GM21825 (cell line): ENCODE measurements around the gene FGFR3.

Experiments used
- ATAC-seq: cut with Tn5 transposase; IDR thresholded peaks from one replicate; pipeline ENCODE4 v1.9.1; 2021; ENCODE audit warnings: mild to moderate bottlenecking, moderate library complexity; ENCODE audit not compliant: unreplicated experiment

FGFR3 gene

DNA sequence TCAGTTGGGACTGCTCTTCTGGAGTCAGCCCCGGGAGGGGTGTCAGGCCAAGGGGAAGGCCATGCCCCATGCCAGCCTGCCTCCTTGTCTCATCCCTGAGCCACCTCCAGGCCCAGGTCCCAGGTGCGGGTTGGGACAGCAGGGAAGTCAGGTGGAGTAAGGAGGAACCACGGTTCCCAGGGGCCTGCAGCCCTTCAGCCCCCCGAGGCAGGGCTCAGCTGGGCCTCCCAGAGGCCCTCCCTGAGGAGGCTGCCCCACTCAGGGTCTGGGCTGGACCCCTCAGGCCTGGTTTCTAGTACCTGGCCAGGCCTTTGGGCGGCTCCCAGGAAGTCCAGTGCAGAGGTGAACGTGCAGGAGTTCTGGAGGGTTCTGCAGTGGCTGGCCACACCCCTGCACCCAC, 23.4 kb upstream of the FGFR3 start:
- no peak for ATAC-seq

DNA sequence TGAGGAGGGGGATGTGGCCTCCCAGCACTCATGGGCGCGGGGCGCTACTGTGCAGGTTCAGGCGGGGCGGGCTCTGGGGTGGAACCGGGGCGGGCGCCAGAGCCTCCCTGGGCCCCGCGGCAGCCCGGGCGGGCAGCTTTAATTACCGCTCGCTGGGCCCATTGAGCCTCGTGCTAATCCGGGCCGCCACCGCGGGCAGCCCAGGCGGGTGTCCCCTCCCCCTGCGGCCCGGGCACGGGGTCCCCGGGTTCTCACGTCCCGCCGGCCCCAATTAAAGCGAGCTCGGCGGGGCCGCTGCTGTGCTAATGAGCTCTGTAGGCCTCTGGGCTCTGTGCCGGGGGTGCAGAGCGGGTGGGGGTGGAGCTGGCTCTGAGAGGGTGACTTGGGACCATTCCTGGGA, 22.8 kb upstream of the FGFR3 start:
- no peak for ATAC-seq

DNA sequence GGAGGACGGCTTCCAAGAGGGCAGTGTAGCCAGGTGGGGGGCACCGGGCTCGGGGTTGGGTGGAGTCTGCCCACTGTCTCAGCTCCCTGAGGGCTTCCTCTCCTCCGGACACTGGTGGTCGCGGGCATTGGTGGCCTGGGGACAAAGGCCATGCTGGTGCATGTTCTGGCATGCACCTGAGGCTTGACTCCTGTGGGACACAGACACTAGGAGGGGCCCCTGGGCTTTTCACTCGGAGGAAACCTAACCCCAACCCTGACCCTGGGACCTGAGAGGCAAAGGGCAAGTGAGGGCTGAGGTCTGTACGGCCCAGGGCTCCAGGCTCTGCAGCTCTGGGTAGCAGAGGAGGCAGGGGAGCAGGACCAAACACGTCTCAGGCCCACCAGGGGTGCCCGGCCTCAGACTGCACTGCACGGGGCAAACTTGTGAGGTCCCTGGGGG, 22.3 kb upstream of the FGFR3 start:
- ATAC-seq, result no peak

DNA sequence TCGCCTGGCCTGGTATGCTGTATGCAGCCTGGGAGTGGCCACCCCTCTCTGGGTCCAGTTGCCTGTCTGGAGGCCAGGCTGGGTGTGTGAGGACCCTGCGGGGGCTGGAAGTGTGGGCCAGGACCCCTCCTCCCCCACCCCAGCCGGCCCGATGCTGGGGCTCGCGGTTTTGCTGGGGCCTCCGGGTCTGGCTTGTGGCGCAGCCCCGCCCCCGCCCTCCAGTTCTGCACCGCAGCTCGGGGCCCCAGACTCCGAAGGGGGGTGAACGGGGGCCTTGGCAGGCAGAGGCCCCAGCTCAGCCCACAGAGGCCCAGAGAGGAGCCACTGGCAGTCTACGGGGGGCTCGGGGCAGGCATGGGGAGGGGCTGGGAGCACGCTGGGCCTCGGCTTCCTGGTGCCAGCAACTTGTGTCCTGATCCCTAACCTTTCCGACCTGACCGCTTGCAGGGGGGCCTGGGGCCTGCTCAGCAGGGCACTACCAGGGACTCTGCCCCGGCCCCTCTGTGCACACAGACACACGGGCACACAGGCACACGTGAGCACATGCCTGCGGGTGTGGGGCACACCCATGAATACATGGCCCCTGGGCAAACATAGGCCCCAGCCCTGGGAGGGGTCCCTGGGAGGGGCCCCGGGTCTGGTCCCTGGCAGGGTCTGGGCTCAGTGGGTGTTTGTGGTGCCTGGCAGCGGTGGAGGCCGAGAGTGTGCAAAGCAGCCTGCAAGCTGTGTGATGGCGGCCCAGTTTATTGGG, 21.4 kb upstream of the FGFR3 start:
- ATAC-seq, result no peak

DNA sequence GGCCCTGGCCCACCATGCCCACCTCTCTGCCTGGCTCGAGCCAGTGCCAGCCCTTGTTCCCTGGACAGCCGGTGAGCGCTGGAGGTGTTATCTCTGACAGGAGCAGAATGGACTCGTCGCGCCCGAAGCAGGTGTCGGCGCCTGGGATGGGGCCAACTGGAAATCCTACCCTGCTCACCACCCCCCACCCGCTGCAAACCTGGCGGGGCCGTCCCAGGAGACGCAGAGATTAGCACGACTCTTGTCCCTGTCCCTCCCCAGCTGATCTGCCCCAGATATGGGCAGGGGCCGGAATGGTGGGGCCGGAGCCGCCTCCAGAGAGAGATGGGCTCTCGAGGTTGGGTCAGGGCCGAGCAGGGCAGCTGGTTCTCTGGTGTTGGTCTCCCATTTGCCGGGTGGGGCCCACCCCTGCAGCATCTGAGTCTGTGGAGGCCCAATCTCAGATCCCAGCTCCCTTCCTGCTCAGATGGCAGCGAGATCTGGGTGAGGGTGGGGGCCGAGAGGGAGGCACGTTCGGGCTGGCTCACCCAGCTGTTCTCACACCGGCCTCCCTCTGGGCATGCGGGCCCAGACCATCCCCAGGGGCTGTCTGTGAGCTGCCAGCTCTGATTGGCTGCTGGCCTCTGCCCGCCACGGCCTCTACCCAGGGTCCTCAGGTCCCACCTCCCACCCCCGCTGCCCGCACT, 20.1 kb upstream of the FGFR3 start:
- ATAC-seq, result no peak

GRCh38 chr4:1773754-1774153, 19.3 kb upstream of the FGFR3 start:
- no peak for ATAC-seq

DNA sequence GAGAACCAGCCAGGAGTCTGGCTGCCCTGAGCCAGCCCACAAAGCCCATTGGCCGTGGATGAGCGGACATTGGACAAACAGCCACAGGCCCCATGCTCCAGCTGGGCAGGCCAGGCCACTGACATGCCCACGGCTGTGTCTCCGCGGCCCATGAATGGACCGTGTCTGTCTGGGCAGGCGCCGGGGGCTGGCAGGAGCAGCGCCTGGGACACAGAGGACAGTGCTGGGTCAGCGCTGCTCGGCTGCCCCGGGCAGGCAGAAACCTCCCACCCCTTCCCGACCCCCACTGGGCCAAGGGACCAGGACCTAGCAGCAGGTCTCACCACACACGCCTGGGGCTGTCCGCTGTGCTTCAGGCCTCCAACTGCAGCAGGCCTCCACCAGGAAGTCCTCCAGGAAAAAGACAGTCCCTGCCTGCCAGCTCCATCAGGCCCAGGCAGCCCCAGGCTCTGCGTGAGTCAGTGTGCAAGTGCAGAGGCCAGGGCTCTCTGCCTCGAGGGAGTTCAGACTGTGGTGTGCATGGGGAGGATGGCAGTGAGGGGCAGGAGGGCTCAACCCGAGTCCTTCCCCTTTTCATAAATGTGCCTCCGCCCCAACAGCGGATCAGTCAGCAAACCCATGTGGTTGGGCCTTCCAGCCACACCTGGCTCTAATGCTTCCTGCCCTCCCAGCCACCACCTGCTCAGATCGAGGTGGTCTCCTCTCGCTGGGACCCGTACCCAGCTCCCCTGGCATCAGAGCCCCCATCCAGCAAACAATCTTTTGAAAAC, 17.2 kb upstream of the FGFR3 start:
- no peak for ATAC-seq

GRCh38 chr4:1776521-1777161, 16.5 kb upstream of the FGFR3 start:
- no peak for ATAC-seq

- no peak for ATAC-seq
These were observed 15.1 kb upstream of the FGFR3 start for GRCh38 chr4:1777822-1778641.

GRCh38 chr4:1778642-1779392, 14.3 kb upstream of the FGFR3 start:
- no peak for ATAC-seq

GRCh38 chr4:1779588-1780382, 13.3 kb upstream of the FGFR3 start:
- ATAC-seq, result no peak

GRCh38 chr4:1780435-1780834, 12.7 kb upstream of the FGFR3 start:
- ATAC-seq, result no peak

DNA sequence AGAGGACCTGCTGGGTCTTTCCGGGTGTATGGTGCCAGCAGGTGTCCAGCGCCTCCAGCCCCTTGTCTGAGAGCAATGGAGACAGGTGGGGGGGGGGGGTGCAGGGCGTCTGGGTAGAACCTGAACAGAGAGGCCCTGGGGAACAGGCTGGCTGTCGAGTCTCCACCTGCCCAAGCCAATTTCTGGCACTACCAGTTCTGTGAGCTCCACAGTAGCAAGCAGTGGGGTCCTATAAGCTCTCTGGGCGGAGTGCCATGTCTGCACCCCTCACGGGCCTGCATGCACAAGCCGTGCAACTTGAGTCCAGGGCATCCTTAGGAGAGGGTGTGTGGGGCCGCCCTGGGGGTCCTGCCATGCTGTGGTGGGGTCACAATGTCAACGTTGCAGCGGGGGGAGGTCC, 10.1 kb upstream of the FGFR3 start:
- ATAC-seq, result no peak

- ATAC-seq, result no peak
These were observed 9.1 kb upstream of the FGFR3 start for GRCh38 chr4:1783970-1784369.

- ATAC-seq, result no peak
These were observed 8.7 kb upstream of the FGFR3 start for GRCh38 chr4:1784395-1784788.

DNA sequence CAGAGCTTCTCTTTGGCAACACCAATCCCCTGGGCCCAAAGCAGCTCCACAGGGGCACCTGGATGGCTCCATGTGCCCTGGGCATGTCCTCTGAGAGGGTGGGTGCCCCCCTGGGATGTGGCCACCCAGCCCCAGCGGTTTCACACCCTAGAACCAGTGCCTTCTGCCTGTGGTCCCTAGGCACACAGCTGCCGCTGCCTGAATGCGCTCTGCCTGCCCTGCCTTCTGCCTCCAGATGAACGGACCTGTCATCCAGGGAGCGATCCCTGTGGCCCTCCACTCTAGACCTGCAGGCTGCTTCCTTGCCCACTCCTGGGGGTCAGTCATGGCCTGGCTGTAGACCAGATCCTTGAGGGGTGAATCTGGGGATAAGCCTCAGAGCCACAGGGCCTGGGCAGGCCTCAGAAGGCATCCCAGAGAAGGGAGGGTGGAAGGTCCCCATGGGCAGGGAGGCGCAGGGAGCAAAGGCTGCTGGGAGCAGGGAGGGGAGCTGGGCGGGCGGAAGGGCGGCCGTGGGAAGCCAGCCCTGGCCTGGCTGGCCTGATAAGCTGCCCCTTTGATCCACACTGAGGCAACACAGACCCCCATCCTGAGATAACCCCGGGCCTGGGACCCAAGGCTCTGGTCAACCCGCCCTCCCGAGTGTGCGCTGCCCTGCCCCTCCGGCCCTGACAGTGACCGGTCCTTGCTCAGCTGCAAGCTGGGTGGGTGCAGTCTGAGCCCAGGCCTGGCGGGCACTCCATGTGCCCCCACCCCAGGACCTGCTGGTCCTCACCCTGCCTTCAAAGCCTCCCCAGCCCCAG, 8.1 kb upstream of the FGFR3 start:
- ATAC-seq, result no peak

GRCh38 chr4:1785592-1785991, 7.5 kb upstream of the FGFR3 start:
- no peak for ATAC-seq
